Fibroblast of mammary gland (primary cell): ENCODE data around the gene DNM3.

ENCODE experiments used
- DNase-seq: peaks from one replicate; pipeline ENCODE4 v3.0.0-alpha.2; 2010; ENCODE audit warnings: low read depth
- H3K4me3 ChIP-seq: 2 replicates; pipeline ENCODE4 v1.5.1; 2011; ENCODE audit warnings: low read depth, mild to moderate bottlenecking, low read length, moderate library complexity; ENCODE audit not compliant: control insufficient read depth
- TF ChIP-seq, protein P1 (sequence below): conservative IDR thresholded peaks from 2 replicates; pipeline ENCODE4 v1.5.1; 2011; ENCODE audit warnings: low read depth, low read length, inconsistent platforms; ENCODE audit not compliant: control insufficient read depth, insufficient read depth

The DNM3 gene

GRCh38 chr1:172442843-172443565, 601.7 kb downstream of the DNM3 start:
- H3K4me3 ChIP-seq: peak overlapping the region; percentile 74
- DNase-seq: no peak
- TF ChIP-seq, protein P1, sequence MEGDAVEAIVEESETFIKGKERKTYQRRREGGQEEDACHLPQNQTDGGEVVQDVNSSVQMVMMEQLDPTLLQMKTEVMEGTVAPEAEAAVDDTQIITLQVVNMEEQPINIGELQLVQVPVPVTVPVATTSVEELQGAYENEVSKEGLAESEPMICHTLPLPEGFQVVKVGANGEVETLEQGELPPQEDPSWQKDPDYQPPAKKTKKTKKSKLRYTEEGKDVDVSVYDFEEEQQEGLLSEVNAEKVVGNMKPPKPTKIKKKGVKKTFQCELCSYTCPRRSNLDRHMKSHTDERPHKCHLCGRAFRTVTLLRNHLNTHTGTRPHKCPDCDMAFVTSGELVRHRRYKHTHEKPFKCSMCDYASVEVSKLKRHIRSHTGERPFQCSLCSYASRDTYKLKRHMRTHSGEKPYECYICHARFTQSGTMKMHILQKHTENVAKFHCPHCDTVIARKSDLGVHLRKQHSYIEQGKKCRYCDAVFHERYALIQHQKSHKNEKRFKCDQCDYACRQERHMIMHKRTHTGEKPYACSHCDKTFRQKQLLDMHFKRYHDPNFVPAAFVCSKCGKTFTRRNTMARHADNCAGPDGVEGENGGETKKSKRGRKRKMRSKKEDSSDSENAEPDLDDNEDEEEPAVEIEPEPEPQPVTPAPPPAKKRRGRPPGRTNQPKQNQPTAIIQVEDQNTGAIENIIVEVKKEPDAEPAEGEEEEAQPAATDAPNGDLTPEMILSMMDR: no peak

GRCh38 chr1:172443666-172444453, 602.6 kb downstream of the DNM3 start, which contains the start of gene PIGC:
Gene PIGC, minus strand, starts transcription at chr1:172444069. Its CDS starts 1,447 bp downstream, at chr1:172442622.
- peak within 1 kb of the TSS; percentile 74 for H3K4me3 ChIP-seq
- TF ChIP-seq, protein P1: peak; percentile 77
- peak; percentile 81 for DNase-seq

DNA sequence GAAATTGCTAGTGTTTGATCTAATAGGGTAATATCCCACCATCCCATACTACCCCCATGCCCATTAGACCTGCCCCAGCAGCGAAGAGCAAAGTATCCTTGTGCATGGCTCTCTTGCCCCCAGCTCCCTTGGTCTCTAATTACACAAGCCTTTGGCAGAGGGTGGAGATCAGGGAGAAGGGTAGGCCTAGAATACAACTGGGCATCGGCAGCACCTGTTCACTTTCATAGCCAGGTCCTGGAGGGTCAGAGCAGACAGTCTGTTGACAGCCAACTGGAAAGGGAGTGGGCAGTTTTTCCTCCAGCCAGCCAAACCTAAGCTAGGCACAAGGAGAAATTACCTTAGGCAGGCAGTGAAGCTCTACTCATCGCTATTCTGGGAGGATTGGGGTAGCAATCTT, 605.2 kb downstream of the DNM3 start:
- TF ChIP-seq, protein P1: no peak
- H3K4me3 ChIP-seq: no peak overlapping the region
- DNase-seq: no peak

DNA sequence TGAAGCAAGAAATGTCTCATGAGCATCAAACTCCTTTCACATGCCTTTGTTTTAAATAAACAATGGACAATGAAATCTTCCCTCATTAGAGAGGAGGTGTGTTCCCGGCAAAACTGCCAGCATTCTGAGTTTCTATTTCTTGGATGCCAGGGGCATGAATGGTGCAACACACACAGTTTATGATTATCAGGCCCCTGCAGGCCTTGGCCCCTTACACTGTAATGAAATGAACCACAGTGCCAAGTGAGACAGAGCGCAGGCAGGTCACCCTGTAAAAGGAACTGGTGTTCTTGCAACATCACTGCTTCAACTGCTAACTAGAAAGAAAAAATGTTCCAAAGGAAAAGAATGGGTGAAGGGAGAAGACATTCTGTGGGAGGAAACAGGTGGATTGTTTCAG, 606.3 kb downstream of the DNM3 start:
- DNase-seq: no peak
- TF ChIP-seq, protein P1: no peak
- H3K4me3 ChIP-seq: no peak overlapping the region

DNA sequence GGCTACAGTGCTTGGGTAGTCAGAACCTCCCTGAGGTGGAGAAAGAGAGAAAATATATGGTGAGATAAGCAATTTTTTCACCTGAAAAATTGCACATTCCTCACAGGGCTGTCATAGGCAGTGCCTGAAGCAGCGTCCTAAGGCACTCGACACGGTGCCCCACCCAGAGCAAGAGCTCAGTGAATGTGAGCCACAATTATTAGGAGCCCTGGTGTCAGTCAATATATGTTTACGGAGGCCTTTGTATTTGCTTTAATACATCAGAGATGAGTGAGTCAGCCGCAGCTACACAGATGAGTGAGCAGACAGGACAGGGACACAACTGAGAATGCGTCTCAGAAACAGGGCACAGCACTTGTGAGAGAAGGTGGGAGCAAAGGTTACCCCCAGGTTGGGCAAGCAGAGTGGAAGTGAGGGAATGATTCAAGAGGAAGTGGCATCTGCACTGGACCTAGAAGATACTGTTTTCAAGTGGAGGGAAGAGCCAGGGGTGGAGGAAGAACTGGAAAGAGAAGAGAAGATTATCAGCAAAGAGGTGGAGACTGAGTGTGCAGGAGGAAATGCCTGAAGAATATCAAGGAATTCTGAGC, 607.8 kb downstream of the DNM3 start:
- TF ChIP-seq, protein P1: no peak
- no peak for DNase-seq
- no peak overlapping the region for H3K4me3 ChIP-seq

GRCh38 chr1:172449585-172450523, 608.6 kb downstream of the DNM3 start:
- TF ChIP-seq, protein P1: peak; percentile 97
- DNase-seq: peak; percentile 69
- no peak overlapping the region for H3K4me3 ChIP-seq
